Transverse colon (tissue), 4 donors: Measurements from ENCODE around the gene FCRL3. TPM values are rescaled to one million over a fixed set of nuclear protein-coding genes. Genes with fewer than 3 reads are reported as not detected.
"Not testable (repeated sequence)": the region's sequence is repeated elsewhere in the genome, so short reads cannot be mapped to it uniquely, and the experiment has no call there.

ENCODE experiments used
- DNase-seq: peaks from one replicate; pipeline ENCODE4 v3.0.0-alpha.2; 2019
- H3K27ac ChIP-seq, 4 donors: fragments of 200-600 bp; sonication (generic); 2 replicates each; pipeline ENCODE4 v1.5.1; 2016 to 2018; ENCODE audit warnings: inconsistent platforms in 4 of 4
- H3K27me3 ChIP-seq: fragments of 200-600 bp; sonication (generic); 2 replicates; pipeline ENCODE4 v1.5.1; 2017; ENCODE audit warnings: inconsistent platforms
- H3K36me3 ChIP-seq, 4 donors: fragments of 200-600 bp; sonication (generic); 2 replicates each; pipeline ENCODE4 v1.5.1; 2017 to 2019; ENCODE audit warnings: inconsistent platforms in 4 of 4
- H3K4me1 ChIP-seq, 4 donors: fragments of 200-600 bp; sonication (generic); 2 replicates each; pipeline ENCODE4 v1.5.1; 2017 to 2020; ENCODE audit warnings: inconsistent platforms in 4 of 4
- H3K4me3 ChIP-seq, 4 donors: fragments of 200-600 bp; sonication (generic); 1 replicate in 1 of 4; 2 replicates in 3 of 4; pipeline versions ENCODE4 v1.5.1 to v1.6.1; 2017 to 2019; ENCODE audit warnings: inconsistent platforms in 4 of 4
- H3K9me3 ChIP-seq, 2 donors: fragments of 200-600 bp; sonication (generic); 2 replicates each; pipeline ENCODE4 v1.5.1; 2017 to 2019; ENCODE audit warnings: inconsistent platforms in 2 of 2
- CTCF ChIP-seq, 5 experiments: fragments of 200-600 bp in 3 of 5; fragments of 450-650 bp in 2 of 5; sonication (generic) in 3 of 5; IDR thresholded peaks; 1 replicate in 2 of 5; 2 replicates in 3 of 5; pipeline ENCODE4 v1.5.1; 2016 to 2017; ENCODE audit warnings: antibody characterized with exemption in 5 of 5, inconsistent platforms in 3 of 5, mild to moderate bottlenecking in 2 of 5, moderate library complexity in 1 of 5
- EP300 ChIP-seq: sonication (generic); formaldehyde crosslinking; IDR thresholded peaks from one replicate; pipeline ENCODE4 v1.6.1; 2017; ENCODE audit warnings: antibody characterized with exemption, low read depth
- POLR2A ChIP-seq: fragments of 450-650 bp; IDR thresholded peaks from one replicate; pipeline ENCODE4 v1.6.1; 2016; ENCODE audit warnings: antibody characterized with exemption, mild to moderate bottlenecking, moderate library complexity
- POLR2AphosphoS5 ChIP-seq, 3 donors: sonication (generic); formaldehyde crosslinking; IDR thresholded peaks; one replicate each; pipeline ENCODE4 v1.6.1; 2016; ENCODE audit warnings: antibody characterized with exemption in 3 of 3
- WGBS, 2 donors: methylation state at CpG; one replicate each; pipeline ENCODE4 v1.1.5; 2018; ENCODE audit warnings: low coverage in 1 of 2; 5-methylcytosine and 5-hydroxymethylcytosine counted together
- in situ Hi-C, 4 donors: fragments of 200-750 bp; cut with MboI; loops; one replicate each; pipeline versions ENCODE4 v1.15.0 to v1.15.1; 2017; ENCODE audit warnings: low sequenced_read_pairs in 3 of 4, low pct_ligation_motif_present in 1 of 4, low pct_unique_long_range_greater_than_20kb in 1 of 4
- intact Hi-C: fragments of 100-400 bp; cut with DNase I; formaldehyde crosslinking; loops from one replicate; pipeline ENCODE4 v1.15.1; 2023; ENCODE audit warnings: low total_unique reads
- total RNA-seq, 4 donors: library from RNA; depleted of rRNA; stranded (reverse); fragments of >200 nt; gene quantifications; one replicate each; pipeline ENCODE4 v1.1.0, GENCODE V29; 2016

FCRL3 gene
- 1 to 10 TPM in 2 of 4 donors, not detected in 2; 4.0 to 4.9 TPM for total RNA-seq

GRCh38 chr1:157700732-157701131 is at the start of gene FCRL3:
Gene FCRL3, minus strand, starts transcription at chr1:157700769. Its CDS starts 280 bp downstream, at chr1:157700489.
- DNase-seq, result no peak
- no peaks in the 10 kb centered on the region for H3K4me1 ChIP-seq
- in situ Hi-C loops (no loop called here), intact Hi-C loops (no loop called here)
- H3K9me3 ChIP-seq, result no peaks in the 10 kb centered on the region
- 78 to 81% methylated on average over 4 of the region's 4 CpGs for WGBS, 2 donors
- H3K36me3 ChIP-seq, result no peaks in the 10 kb centered on the region
- H3K27me3 ChIP-seq, result peaks cover 8% of the 10 kb centered on the region
- H3K4me3 ChIP-seq, result no peak within 1 kb of the TSS
- TF ChIP-seq POLR2A, result no peak
- TF ChIP-seq EP300, result no peak
- TF ChIP-seq POLR2AphosphoS5 (IDR thresholded peaks at IDR 0.05), result no peak
- no peak within 1 kb of the TSS for H3K27ac ChIP-seq

GRCh38 chr1:157748262-157748817 is 47.8 kb upstream of the FCRL3 start:
- DNase-seq, result no peak
- no peak overlapping the region for H3K4me3 ChIP-seq
- in situ Hi-C loops (no loop called here), intact Hi-C loops (no loop called here)
- H3K36me3 ChIP-seq, result no peaks in the 10 kb centered on the region
- no peak overlapping the region for H3K27ac ChIP-seq
- no peaks in the 10 kb centered on the region for H3K9me3 ChIP-seq
- 100% methylated on average over 1 to 3 of the region's 3 CpGs for WGBS, 2 donors
- H3K4me1 ChIP-seq, result no peaks in the 10 kb centered on the region
- no peak for TF ChIP-seq CTCF (IDR thresholded peaks at IDR 0.05)
- no peaks in the 10 kb centered on the region for H3K27me3 ChIP-seq

DNA sequence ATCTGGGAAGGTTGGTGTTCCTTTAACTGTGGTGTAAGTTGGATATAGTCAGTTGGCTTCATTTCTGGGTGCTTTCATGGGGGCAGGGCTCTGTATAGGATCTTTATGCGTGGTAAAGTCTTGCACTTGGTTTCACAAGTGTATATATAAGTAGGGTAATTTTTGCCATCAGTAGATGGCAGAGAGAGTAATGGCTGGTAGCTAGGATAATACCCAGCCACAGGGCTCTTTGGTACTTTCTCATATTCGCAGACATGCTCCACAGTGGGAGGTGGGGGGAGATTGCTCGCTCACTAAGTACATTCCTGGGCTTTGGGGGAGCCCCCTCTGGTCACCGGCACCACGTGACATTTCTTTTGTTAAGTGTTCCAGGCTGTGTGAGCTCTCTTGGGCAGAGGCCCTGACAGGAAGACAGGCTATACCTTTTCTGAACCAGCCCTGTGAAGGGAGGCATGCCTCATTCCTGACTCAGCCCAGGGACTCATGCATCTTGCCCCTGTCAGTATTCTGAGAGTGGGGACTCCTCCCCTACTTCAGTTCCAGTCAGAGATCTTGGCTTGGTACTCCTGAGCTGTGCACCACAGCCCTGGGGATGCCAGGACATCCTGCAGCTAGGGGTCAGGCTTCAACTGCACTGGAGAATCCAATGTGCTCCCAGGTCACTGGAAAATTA is 38.8 kb upstream of the FCRL3 start:
- in situ Hi-C loops (no loop called here), intact Hi-C loops (no loop called here)
- Histone ChIP-seq H3K27ac (no peak overlapping the region), H3K4me3 (no peak overlapping the region), H3K27me3 (no peaks in the 10 kb centered on the region), H3K4me1 (no peaks in the 10 kb centered on the region), H3K36me3 (no peaks in the 10 kb centered on the region), H3K9me3 (no peaks in the 10 kb centered on the region)
- no peak for DNase-seq
- TF ChIP-seq CTCF (IDR thresholded peaks at IDR 0.05) (no peak), POLR2A (no peak), EP300 (no peak), POLR2AphosphoS5 (IDR thresholded peaks at IDR 0.05) (no peak)
- 40 to 54% methylated on average over 1 to 5 of the region's 5 CpGs for WGBS, 2 donors

GRCh38 chr1:157735991-157736390 is 35.4 kb upstream of the FCRL3 start:
- H3K27ac ChIP-seq, H3K27me3 ChIP-seq, H3K4me1 ChIP-seq, H3K4me3 ChIP-seq, intact Hi-C loops, DNase-seq, in situ Hi-C loops, H3K36me3 ChIP-seq, H3K9me3 ChIP-seq: not testable (repeated sequence)
- 71 to 80% methylated on average over 1 to 5 of the region's 5 CpGs for WGBS, 2 donors

GRCh38 chr1:157734321-157734720 is 33.8 kb upstream of the FCRL3 start:
- no peaks in the 10 kb centered on the region for H3K4me1 ChIP-seq
- TF ChIP-seq POLR2A, result no peak
- TF ChIP-seq EP300, result no peak
- no peak for TF ChIP-seq POLR2AphosphoS5 (IDR thresholded peaks at IDR 0.05)
- no peak for TF ChIP-seq CTCF (IDR thresholded peaks at IDR 0.05)
- in situ Hi-C loops, result no loop called here
- intact Hi-C loops, result no loop called here
- H3K27ac ChIP-seq, result no peak overlapping the region
- DNase-seq, result no peak
- no peaks in the 10 kb centered on the region for H3K27me3 ChIP-seq
- 68 to 73% methylated on average over 1 of the region's 1 CpG for WGBS, 2 donors
- no peak overlapping the region for H3K4me3 ChIP-seq
- H3K36me3 ChIP-seq, result no peaks in the 10 kb centered on the region
- H3K9me3 ChIP-seq, result no peaks in the 10 kb centered on the region
